Activated CD4-positive, alpha-beta memory T cell treated with anti-CD3 and anti-CD28 coated beads for 36 hours (primary cell): ENCODE results near the gene NDUFAF2. TPM values are rescaled to one million over a fixed set of nuclear protein-coding genes. Genes with fewer than 3 reads are reported as not detected.
A peak's percentile ranks its signal among the peaks of the same experiment; 100 is the strongest.

Experiments used
- CTCF ChIA-PET: fragments of 350-600 bp; sonication (Branson Sonifier 250); formaldehyde crosslinking; loops from one replicate; lab custom pipeline; 2021; ENCODE audit warnings: antibody characterized with exemption, inconsistent platforms; lab: Charles Lee
- POLR2A ChIA-PET: fragments of 350-600 bp; sonication (Branson Sonifier 250); formaldehyde crosslinking; loops from one replicate; lab custom pipeline; 2021; ENCODE audit warnings: antibody characterized with exemption; lab: Charles Lee
- DNase-seq: peaks from one replicate; pipeline ENCODE4 v3.0.0-alpha.2; 2020
- H3K27ac Mint-ChIP-seq: one replicate; pipeline ENCODE4 v1.8.0; 2021; ENCODE audit warnings: mixed read lengths
- H3K27me3 Mint-ChIP-seq: one replicate; pipeline ENCODE4 v1.8.0; 2021; ENCODE audit warnings: mixed read lengths
- H3K36me3 Mint-ChIP-seq: one replicate; pipeline ENCODE4 v1.8.0; 2021; ENCODE audit warnings: mixed read lengths
- H3K4me1 Mint-ChIP-seq: one replicate; pipeline ENCODE4 v1.8.0; 2021; ENCODE audit warnings: low read depth, mixed read lengths
- H3K4me3 Mint-ChIP-seq: one replicate; pipeline ENCODE4 v1.8.0; 2021; ENCODE audit warnings: mild to moderate bottlenecking, mixed read lengths
- H3K9me3 Mint-ChIP-seq: one replicate; pipeline ENCODE4 v1.8.0; 2021; ENCODE audit warnings: mixed read lengths
- intact Hi-C: fragments of 100-400 bp; cut with micrococcal nuclease; formaldehyde crosslinking; loops from one replicate; pipeline ENCODE4 v1.15.1; 2023
- total RNA-seq, 2 experiments: library from RNA; stranded (reverse); gene quantifications; one replicate each; pipeline ENCODE4 v1.2.3, GENCODE V29; 2021

NDUFAF2 gene
- 10 to 100 TPM; 35.6 to 38.4 TPM for total RNA-seq

GRCh38 chr5:60944904-60945812 is at the start of gene NDUFAF2, which contains the start of gene ERCC8:
TSS of gene NDUFAF2 (plus strand) at chr5:60945205. CDS start at chr5:60945256, 51 bp downstream.
TSS of gene ERCC8 (minus strand) at chr5:60945070. CDS start at chr5:60945008, 62 bp downstream.
- no peaks in the 10 kb centered on the region for H3K9me3 Mint-ChIP-seq

GRCh38 chr5:60896991-60897390 is 48.0 kb upstream of the NDUFAF2 start:
- intact Hi-C loops: no loop called here
- ChIA-PET POLR2A (no interaction called here), CTCF (no interaction called here)
- H3K27me3 Mint-ChIP-seq: no peaks in the 10 kb centered on the region
- peaks cover 31% of the 10 kb centered on the region for H3K36me3 Mint-ChIP-seq
- H3K4me1 Mint-ChIP-seq: no peaks in the 10 kb centered on the region
- no peak overlapping the region for H3K27ac Mint-ChIP-seq
- no peak overlapping the region for H3K4me3 Mint-ChIP-seq
- no peak for DNase-seq
- H3K9me3 Mint-ChIP-seq: no peaks in the 10 kb centered on the region

More at GRCh38 chr5:60944904-60945812, at the start of gene NDUFAF2, which contains the start of gene ERCC8:
- DNase-seq: peak; percentile 93
- Mint-ChIP-seq H3K4me3 (no peak within 1 kb of the TSS), H3K36me3 (no peaks in the 10 kb centered on the region), H3K27ac (peak within 1 kb of the TSS; percentile 77), H3K4me1 (peaks cover 23% of the 10 kb centered on the region), H3K27me3 (no peaks in the 10 kb centered on the region)
- intact Hi-C loops: loop anchor here (1.0 to 5.0 kb wide), 6 partner anchors 27 to 387 kb away; partner anchors contain the start of genes DEPDC1B, SMIM15 and ZSWIM6
- ChIA-PET CTCF (interaction anchor here (0.6 to 2.4 kb wide), 4 partner anchors 14 to 386 kb away, joined by 3 to 6 read pairs (median 3); partner anchors contain the start of gene ZSWIM6), POLR2A (interaction anchor here (0.6 to 1.2 kb wide), 3 partner anchors 244 to 1399 kb away, joined by 4 read pairs; no protein-coding TSS in a partner anchor)

DNA sequence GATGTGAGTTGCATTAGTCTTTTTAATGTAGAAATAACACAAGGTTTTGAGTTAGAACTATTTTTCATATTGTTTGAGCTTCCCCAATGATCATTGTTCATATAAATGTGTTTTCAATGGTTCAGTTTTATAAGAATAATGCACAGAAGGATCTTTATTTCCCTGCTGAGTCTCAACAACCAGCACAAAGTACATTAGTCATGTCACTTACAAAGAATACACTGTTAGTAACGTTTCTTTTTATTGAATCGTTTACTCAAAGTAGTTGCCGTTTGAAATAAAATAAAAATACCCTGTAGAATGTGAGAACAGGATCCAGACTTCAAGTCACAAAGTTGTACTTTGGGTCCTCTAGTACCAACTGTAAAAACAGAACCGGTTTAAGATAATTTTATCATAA is 41.6 kb upstream of the NDUFAF2 start:
- H3K4me3 Mint-ChIP-seq: no peak overlapping the region
- H3K36me3 Mint-ChIP-seq: peaks cover 11% of the 10 kb centered on the region
- DNase-seq: no peak
- H3K27ac Mint-ChIP-seq: no peak overlapping the region
- POLR2A ChIA-PET: no interaction called here
- H3K27me3 Mint-ChIP-seq: no peaks in the 10 kb centered on the region
- H3K4me1 Mint-ChIP-seq: no peaks in the 10 kb centered on the region
- H3K9me3 Mint-ChIP-seq: no peaks in the 10 kb centered on the region
- CTCF ChIA-PET: no interaction called here
- intact Hi-C loops: no loop called here

GRCh38 chr5:60916646-60917045 is 28.4 kb upstream of the NDUFAF2 start:
- Mint-ChIP-seq H3K36me3 (peaks cover 50% of the 10 kb centered on the region), H3K27me3 (no peaks in the 10 kb centered on the region), H3K27ac (no peak overlapping the region), H3K9me3 (no peaks in the 10 kb centered on the region), H3K4me1 (no peaks in the 10 kb centered on the region), H3K4me3 (no peak overlapping the region)
- ChIA-PET POLR2A (no interaction called here), CTCF (no interaction called here)
- intact Hi-C loops: no loop called here
- DNase-seq: no peak

DNA sequence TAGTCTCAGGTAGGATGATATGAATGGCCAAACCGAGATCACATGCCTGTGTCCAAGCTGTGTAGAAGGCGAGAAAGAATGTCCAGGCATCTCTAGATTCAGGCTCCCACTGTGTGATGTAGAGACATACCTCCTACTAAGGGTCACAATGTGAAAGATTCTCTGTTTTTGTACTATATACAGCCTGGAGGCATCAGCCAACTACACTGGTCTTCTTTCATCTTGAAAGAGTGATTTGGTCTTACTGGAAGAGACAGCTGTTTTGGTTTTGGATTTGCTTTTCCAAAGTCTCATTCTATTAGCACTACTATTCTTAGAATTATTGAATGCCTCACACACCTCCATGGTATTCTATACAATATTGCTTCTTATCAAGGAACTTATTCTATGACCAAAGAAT is 26.5 kb upstream of the NDUFAF2 start:
- DNase-seq: no peak
- ChIA-PET POLR2A (no interaction called here), CTCF (no interaction called here)
- intact Hi-C loops: no loop called here
- Mint-ChIP-seq H3K4me1 (no peaks in the 10 kb centered on the region), H3K9me3 (no peaks in the 10 kb centered on the region), H3K27me3 (no peaks in the 10 kb centered on the region), H3K36me3 (peaks cover 47% of the 10 kb centered on the region), H3K27ac (no peak overlapping the region), H3K4me3 (no peak overlapping the region)

GRCh38 chr5:60927450-60927849 is 17.6 kb upstream of the NDUFAF2 start:
- H3K27ac Mint-ChIP-seq: no peak overlapping the region
- DNase-seq: no peak
- intact Hi-C loops: loop anchor here (5.0 kb wide), 1 partner anchor 250 kb away; no protein-coding TSS in a partner anchor
- H3K27me3 Mint-ChIP-seq: no peaks in the 10 kb centered on the region
- H3K4me3 Mint-ChIP-seq: no peak overlapping the region
- peaks cover 12% of the 10 kb centered on the region for H3K36me3 Mint-ChIP-seq
- H3K4me1 Mint-ChIP-seq: no peaks in the 10 kb centered on the region
- POLR2A ChIA-PET: no interaction called here
- CTCF ChIA-PET: interaction anchor here (0.7 kb wide), 1 partner anchor 529 kb away, joined by 3 read pairs; no protein-coding TSS in a partner anchor
- H3K9me3 Mint-ChIP-seq: no peaks in the 10 kb centered on the region

GRCh38 chr5:60929024-60929423 is 16.0 kb upstream of the NDUFAF2 start:
- no peak overlapping the region for H3K4me3 Mint-ChIP-seq
- no peaks in the 10 kb centered on the region for H3K27me3 Mint-ChIP-seq
- no peaks in the 10 kb centered on the region for H3K9me3 Mint-ChIP-seq
- CTCF ChIA-PET: interaction anchor here (0.6 to 1.2 kb wide), 2 partner anchors 594 to 730 kb away, joined by 3 read pairs; no protein-coding TSS in a partner anchor
- DNase-seq: no peak
- H3K4me1 Mint-ChIP-seq: no peaks in the 10 kb centered on the region
- intact Hi-C loops: loop anchor here (5.0 kb wide), 1 partner anchor 252 kb away; no protein-coding TSS in a partner anchor
- POLR2A ChIA-PET: no interaction called here
- H3K27ac Mint-ChIP-seq: no peak overlapping the region
- H3K36me3 Mint-ChIP-seq: peaks cover 12% of the 10 kb centered on the region

GRCh38 chr5:60943624-60944023 is 1.4 kb upstream of the NDUFAF2 start:
- DNase-seq: no peak
- ChIA-PET CTCF (no interaction called here), POLR2A (interaction anchor here (1.2 kb wide), 1 partner anchor 243 kb away, joined by 4 read pairs; no protein-coding TSS in a partner anchor)
- H3K9me3 Mint-ChIP-seq: no peaks in the 10 kb centered on the region
- no peaks in the 10 kb centered on the region for H3K27me3 Mint-ChIP-seq
- no peak overlapping the region for H3K4me3 Mint-ChIP-seq
- peaks cover 20% of the 10 kb centered on the region for H3K4me1 Mint-ChIP-seq
- H3K36me3 Mint-ChIP-seq: no peaks in the 10 kb centered on the region
- intact Hi-C loops: no loop called here
- no peak overlapping the region for H3K27ac Mint-ChIP-seq

GRCh38 chr5:60945813-60946187 is 795 bp downstream of the NDUFAF2 start:
- intact Hi-C loops: loop anchor here (1.0 to 5.0 kb wide), 6 partner anchors 27 to 387 kb away; partner anchors contain the start of genes DEPDC1B, SMIM15 and ZSWIM6
- ChIA-PET CTCF (interaction anchor here (1.4 to 2.4 kb wide), 2 partner anchors 13 to 14 kb away, joined by 3 to 6 read pairs; no protein-coding TSS in a partner anchor), POLR2A (no interaction called here)

GRCh38 chr5:60948738-60949137 is 3.7 kb downstream of the NDUFAF2 start:
- ChIA-PET CTCF (no interaction called here), POLR2A (no interaction called here)
- no peak for DNase-seq
- Mint-ChIP-seq H3K27ac (no peak overlapping the region), H3K36me3 (no peaks in the 10 kb centered on the region), H3K4me3 (no peak overlapping the region), H3K27me3 (no peaks in the 10 kb centered on the region), H3K9me3 (no peaks in the 10 kb centered on the region), H3K4me1 (peaks cover 17% of the 10 kb centered on the region)
- intact Hi-C loops: loop anchor here (5.0 kb wide), 3 partner anchors 271 to 384 kb away; partner anchors contain the start of gene ZSWIM6

More at GRCh38 chr5:60945813-60946187, 795 bp downstream of the NDUFAF2 start:
- Mint-ChIP-seq H3K9me3 (no peaks in the 10 kb centered on the region), H3K36me3 (no peaks in the 10 kb centered on the region), H3K27ac (peak overlapping the region; percentile 77), H3K4me1 (peaks cover 25% of the 10 kb centered on the region), H3K27me3 (no peaks in the 10 kb centered on the region), H3K4me3 (no peak overlapping the region)
- no peak for DNase-seq

DNA sequence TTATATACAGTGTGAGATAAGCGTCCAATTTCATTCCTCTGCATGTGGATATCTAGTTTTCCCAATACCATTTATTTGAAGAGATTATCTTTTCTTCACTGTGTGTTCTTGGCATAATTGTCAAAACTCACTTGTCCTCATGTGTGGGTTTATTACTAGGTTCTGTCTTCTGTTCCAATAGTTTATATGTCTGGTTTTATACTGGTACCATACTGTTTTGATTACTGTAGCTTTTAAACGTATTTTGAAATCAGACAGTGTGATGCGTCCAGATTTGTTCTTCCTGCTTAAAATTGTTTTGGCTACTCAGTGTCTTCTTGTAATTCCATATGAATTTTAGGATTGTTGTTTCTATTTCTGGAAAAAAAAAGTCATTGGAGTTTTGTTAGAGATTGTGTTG is 10.2 kb downstream of the NDUFAF2 start:
- no peak overlapping the region for H3K4me3 Mint-ChIP-seq
- CTCF ChIA-PET: interaction anchor here (0.7 kb wide), 1 partner anchor 164 kb away, joined by 3 read pairs; no protein-coding TSS in a partner anchor
- H3K27ac Mint-ChIP-seq: no peak overlapping the region
- intact Hi-C loops: no loop called here
- H3K27me3 Mint-ChIP-seq: no peaks in the 10 kb centered on the region
- peaks cover 4% of the 10 kb centered on the region for H3K4me1 Mint-ChIP-seq
- DNase-seq: no peak
- H3K9me3 Mint-ChIP-seq: peaks cover 9% of the 10 kb centered on the region
- H3K36me3 Mint-ChIP-seq: peaks cover 4% of the 10 kb centered on the region
- POLR2A ChIA-PET: no interaction called here

DNA sequence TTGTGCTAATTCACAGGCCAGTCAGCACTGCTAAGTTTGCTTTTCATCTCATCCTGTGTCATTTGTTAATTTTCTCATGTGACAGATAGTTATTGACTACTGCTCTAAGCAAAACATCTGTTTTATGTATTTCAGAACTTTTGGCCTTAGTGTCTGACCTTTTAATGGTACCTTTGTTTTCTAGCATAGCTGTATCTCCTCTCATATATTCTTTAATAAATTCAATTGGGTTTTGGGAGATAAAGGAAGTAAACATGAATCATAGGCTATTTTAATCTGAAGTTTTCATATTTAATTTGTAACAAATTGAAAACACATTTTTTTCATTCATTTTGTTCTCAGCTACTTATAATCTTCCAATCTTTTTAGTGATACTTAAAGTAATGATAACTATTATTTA is 13.1 kb downstream of the NDUFAF2 start:
- DNase-seq: no peak
- Mint-ChIP-seq H3K27ac (no peak overlapping the region), H3K36me3 (peaks cover 4% of the 10 kb centered on the region), H3K4me1 (peaks cover 2% of the 10 kb centered on the region), H3K27me3 (no peaks in the 10 kb centered on the region), H3K9me3 (peaks cover 9% of the 10 kb centered on the region), H3K4me3 (no peak overlapping the region)
- intact Hi-C loops: loop anchor here (2.0 kb wide), 1 partner anchor 701 kb away; no protein-coding TSS in a partner anchor
- ChIA-PET CTCF (interaction anchor here (1.7 to 4.5 kb wide), 3 partner anchors 13 to 701 kb away, joined by 5 to 25 read pairs (median 6); partner anchors contain the start of genes ERCC8 and NDUFAF2), POLR2A (no interaction called here)
